ENCODE data around the gene SCN11A.

Gene SCN11A

DNA sequence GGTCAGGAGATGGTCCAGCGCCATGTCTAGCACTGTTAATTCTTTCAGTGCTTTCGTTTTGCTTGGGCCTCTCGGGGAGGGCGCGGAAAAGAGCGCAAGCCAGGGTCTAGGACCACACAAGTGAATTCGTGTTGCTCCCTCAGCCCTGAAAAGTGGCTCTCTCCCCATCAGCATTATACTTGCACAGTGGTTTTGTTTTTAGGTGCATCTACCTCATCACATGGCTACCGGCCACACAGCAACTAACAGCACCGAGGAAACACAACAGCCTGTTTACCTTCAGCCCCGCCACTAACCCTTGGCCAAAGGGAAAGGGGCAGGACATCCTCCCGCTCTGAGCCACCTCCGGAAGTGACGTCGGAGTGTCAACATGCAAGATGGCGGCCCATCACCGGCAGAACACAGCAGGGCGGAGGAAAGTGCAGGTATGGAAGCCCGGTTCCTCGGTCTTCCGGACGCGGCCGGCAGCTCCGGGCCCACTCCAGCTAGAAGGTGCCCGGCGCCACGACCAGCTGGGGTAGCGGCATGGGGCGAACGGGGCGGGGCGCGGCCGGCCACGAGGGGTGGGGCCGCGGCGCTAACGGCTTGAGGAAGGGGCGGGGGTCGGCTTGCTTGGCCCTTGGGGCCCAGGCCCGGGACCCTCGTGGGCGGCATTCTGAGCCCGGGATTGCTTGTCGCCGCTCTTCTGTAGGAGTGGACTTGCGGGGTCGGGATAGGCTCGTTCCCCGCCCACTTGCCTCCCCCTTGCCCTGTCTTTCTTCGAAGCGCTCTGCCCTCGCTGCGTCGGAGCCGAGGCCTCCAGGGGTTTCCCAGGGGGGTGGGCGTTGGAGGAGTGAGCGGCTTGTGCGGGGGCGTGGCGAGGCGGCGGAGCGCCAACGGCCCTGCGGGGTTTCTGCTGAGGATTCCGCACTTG is at the start of gene SCN11A, which contains the start of gene WDR48:
Gene SCN11A, minus strand, starts transcription at position 296 of the 913 bp plus-strand sequence. CDS start 101,582 bp downstream, outside the sequence.
Gene WDR48, plus strand, starts transcription at position 368 of the 913 bp plus-strand sequence. Its CDS starts 10 bp downstream, at position 378.
- peak; percentile 81 for DNase-seq

DNA sequence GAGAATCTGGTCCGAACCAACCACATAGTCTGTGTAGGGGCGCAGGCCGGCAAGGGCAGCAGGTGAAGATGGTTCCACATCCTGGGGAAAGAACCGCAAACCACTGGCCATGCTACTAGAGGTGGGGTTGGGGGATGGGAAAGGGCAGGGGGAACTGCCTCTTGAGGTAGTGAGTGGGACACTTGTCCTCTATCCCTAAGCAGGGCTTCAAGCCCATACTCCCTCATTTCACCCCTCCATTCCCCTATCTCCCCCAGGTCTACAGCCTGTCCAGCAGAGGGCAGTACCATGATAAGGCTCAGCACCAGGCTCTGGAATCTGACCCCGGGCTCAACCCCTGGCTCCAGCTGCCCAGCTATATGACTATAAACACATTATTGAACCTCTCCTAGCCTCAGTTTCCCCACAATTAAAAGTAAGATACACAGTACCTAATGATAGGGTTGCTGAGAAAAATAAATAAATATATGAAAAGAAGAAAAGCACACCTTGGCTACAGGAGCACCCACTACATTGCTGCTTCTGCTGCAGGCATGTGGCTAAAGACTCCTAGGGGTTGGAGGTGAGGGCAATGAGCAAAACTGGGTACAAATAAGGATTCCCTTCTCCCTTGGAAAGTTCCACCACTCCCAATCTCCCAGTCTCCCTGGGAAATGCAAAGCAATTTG is 49.4 kb upstream of the SCN11A start:
- DNase-seq = peak; percentile 46

DNA sequence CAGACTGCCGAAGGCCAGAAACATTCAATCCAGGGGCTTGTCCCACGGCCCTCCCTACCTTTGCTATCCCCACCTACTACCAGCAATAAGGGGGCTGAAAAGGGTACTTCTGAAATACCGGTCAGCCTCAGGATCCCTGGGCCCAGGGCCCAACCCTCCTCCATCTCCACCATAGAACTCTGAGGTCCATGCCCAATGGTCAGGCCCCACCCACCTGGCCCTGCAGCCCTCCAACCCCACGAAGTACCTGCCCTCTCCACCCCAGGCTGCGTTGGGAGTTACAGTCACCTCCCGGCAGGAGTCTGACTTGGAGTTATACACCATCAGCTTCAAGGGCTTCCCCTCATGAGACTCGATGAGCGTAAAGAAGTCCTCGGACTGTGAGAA is 48.7 kb upstream of the SCN11A start:
- DNase-seq = no peak

DNA sequence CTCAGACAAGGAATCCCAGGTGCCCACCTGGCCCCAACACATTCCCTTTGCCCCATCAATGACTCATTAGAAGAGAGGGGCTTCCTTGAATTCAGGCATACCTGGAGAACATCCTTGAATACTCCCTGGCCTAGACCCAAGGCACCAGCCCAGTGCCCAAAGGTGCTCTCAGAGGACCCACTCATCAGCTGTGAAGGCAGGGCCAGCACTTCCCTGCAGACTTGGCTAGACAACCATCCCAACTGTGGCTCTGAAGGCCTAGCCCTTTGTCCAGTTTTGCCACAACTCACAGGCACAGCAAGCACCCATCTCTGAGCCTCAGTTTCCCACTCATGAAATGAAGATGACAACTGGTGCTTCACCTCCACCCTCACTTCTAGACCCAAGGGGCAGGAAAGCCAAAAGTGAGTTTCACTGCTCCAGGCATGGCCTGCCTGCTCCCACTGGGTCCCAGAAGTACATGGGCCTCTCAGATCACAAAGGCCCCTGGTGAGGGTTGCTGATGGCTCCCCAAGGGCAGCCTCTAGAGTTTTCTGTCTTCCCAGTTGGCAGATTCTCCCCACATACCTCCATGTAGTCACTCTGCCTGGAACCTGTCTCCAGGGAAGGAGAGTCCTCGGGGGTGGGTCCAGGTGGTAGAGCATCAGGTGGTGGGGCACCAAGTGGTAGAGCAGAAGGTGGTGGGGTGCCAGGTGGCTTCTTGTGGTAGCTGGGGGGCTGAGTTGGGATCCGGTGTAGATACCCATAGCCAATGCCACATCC is 48.2 kb upstream of the SCN11A start:
- DNase-seq = no peak

DNA sequence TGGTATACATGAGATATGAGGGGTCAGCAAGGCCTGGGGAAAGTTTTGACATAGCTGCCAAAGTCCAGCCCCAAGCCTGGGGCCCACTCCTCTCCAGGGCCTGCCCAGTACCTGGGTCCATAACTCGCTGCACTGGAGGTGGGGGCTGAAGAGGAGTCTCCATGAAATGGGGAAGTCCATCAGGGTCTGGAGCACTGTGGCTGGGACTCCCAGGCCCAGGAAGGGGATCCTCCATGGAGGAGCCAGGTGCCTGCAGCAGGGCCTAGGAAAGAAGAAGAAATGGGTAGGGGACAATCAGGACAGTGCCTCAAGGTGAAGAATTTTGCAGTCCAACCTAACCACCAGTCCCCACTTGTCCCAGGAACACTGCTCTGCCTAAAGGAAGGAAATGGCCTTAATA is 47.5 kb upstream of the SCN11A start:
- no peak for DNase-seq

DNA sequence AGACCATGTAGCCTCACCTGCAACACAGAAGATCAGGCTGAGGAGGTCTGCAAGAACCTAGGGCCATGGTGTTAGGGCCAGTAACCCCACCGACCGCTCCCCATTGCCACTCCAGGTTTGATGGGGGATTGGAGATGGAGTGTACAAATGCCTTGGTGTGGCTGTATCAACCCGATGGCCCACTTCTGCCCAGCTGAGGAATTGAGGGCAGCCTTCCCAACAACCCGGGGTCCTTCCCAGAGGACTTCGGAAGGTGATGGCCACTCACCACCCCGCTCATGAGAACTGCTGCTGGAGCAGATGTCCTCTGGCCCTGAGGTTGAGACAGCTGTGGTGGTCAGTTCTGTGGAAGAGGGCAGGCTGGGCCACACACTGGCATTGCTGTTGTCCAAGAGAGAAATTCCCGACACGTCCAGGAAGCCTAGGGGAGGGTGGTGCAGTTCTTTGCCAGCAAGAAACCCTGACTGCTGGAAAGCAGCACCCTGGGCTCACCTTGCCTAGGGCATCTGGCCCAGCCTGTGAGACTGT is 46.8 kb upstream of the SCN11A start:
- DNase-seq = no peak

DNA sequence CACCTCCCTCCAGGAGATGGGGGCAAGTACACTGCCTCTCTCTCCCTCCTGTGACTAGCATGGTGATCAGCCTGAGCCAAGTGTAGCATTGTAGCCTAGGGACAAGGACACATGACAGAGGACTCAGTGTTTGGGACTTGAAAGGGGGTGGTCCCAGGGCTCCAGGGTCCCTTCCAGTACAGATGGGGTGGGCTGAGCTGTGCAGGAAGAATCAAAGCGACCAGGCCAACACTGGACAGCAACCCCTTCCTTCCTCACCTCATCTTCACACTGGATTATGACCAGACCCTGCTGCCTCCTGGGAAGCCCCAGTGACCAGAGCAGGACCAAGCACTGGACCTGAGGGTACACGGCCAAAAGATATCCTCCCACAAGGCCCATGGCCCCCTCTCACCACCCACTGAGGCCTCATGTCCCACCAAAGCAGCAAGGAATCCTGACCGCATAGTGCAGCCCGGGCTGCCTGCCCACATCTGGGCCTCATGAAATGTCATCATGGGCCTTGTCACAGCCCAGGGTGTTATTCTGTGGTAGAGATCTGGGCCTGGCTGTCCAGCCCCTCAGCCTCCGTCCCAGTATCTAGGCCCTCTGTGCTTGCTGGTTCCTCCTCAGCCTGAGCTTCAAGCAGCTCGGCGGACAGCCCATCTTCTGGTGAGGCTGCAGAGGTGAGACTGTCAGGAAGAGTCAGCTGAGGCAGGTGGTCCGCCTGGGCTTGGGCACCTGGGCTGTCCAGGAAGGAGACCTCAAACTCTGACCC is 46.1 kb upstream of the SCN11A start:
- DNase-seq = no peak

DNA sequence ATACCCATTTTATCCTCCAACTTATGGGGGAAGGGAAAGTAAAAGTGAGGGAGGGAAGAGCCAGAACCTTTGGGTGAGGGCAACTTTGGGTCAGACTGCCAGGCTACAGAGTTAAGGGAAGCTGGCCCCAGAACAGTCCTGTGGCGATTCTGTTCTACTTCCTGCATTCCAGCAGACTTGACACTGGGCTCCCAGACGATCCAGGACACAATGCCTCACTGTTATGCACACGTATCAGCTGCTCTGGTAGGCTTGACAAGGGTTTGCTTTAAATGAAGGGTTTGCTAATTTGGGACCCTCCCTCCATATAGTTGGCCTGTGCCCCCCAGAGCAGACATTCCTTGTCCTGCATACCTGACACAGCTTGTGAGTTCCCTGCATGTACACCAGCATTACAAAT is 45.0 kb upstream of the SCN11A start:
- no peak for DNase-seq

GRCh38 chr3:39095778-39096177 is 44.0 kb upstream of the SCN11A start:
- no peak for DNase-seq

GRCh38 chr3:39094851-39095677 is 43.3 kb upstream of the SCN11A start:
- no peak for DNase-seq

- DNase-seq = no peak
Measured at GRCh38 chr3:39090922-39091321, 39.2 kb upstream of the SCN11A start.

DNA sequence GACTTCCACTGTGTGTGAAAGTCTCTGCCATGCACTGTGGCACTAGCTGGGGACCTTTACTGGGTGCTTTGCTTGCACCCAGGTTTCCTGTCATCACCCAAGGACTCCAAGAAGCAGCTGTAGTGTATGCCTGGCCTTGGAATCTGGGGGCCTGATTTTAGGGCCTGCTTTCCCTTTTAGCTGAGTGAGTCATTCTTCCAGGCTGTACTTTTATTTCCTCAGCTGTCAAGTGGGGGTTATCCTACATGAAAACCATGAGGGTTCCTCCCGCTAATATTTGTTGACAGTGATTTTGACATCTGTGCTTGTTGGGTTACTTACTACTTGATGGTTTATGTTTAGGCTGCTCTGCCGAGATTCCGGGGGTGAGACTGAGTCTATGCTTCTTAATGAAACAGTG is 37.1 kb upstream of the SCN11A start:
- no peak for DNase-seq

DNA sequence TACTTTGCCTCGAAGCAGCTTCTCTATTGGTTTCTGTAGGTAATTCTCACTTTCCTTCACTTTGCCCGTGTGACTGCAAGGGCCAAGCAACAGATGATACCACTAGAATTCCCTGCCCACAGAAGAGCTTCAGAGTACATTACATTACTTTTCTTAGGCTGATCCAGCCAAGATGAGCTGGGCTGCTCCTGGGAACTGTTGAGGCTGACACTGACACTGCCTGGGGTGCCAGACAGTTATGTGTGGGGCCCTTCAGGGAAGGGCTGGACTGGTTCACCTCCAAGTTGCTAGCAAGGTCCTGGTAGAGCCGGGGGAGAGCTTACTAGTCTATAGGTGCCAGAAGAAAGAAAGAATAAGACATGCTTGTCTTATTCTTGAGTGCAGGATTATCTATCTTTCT is 36.7 kb upstream of the SCN11A start:
- no peak for DNase-seq

GRCh38 chr3:39086144-39086543 is 34.4 kb upstream of the SCN11A start:
- peak; percentile 60 for DNase-seq

GRCh38 chr3:39082666-39083313 is 31.0 kb upstream of the SCN11A start:
- DNase-seq = peak; percentile 70

DNA sequence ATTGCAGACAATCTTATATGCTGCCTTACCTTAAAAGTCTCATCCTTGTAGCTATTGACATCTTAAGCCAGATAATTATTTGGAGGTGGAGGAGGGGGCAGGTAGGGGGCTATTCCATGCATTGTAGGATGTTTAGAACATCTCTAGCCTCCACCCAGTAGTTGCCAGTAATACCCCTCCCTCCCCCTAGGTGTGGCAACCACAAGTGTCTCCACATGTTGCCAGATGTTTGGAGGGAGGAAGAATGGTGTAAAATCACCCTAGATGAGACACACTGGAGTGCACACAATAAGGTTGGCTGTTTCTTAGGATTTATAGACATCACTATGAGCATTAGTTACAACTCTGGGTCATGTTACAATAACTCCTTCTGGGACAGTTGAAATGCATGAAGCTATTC is 28.3 kb upstream of the SCN11A start:
- DNase-seq = no peak

GRCh38 chr3:39079530-39079929 is 27.8 kb upstream of the SCN11A start:
- no peak for DNase-seq

DNA sequence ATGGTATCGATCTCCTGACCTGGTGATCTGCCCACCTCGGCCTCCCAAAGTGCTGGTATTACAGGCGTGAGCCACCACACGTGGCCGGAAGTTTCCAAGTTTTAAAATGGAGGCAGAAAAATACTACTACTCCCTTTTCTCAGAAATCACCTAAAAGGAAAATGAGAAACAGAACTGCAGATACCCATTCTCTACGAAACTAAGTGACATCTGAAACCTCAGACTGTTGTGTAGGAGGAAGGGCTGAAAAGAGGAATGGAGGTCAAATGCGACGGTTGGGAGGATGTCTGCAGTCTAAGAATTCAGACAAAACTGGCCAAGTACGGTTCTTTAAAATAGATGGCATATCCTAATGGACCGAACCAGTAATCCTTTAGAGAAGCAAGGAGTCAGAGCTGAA is 24.2 kb upstream of the SCN11A start:
- DNase-seq = peak; percentile 68

GRCh38 chr3:39068556-39068955 is 16.8 kb upstream of the SCN11A start:
- DNase-seq = no peak

DNA sequence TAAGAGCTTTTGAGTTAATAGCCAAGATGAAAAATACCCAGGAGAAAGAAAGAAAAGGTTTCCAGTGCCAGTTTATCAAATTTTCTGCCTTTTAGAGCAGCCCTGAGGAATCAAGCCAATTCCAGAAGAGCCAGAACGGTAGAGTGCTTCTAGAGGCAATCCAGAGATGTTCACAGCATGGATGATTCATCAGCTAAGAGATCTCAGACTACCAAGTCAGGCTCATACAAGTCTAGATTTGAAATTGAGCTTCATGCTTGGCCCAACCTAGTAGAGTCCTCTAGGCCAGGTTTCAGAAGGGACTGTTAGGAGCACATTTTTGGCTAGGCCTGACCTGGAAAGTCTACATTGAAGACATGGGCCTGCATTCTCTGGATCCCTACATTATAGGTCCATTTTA is 15.5 kb upstream of the SCN11A start:
- no peak for DNase-seq

- DNase-seq = peak; percentile 78
Measured at GRCh38 chr3:39065197-39065596, 13.5 kb upstream of the SCN11A start.

Measured in MV-4-11 (cell line).